WTC11 (cell line): Measurements from ENCODE around the gene HLA-DPA1. TPM values are rescaled to one million over a fixed set of nuclear protein-coding genes. Genes with fewer than 3 reads are reported as not detected.

Experiments used
- ATAC-seq: fragments of 200-7000 bp; cut with Tn5 transposase; 2 replicates; pipeline ENCODE4 v1.10.0; 2021; ENCODE audit warnings: mild to moderate bottlenecking, moderate library complexity
- CTCF ChIA-PET: fragments of 300-600 bp; sonication (Branson Sonifier 250); formaldehyde crosslinking; loops from one replicate; lab custom pipeline; 2021; ENCODE audit warnings: antibody characterized with exemption; lab: Charles Lee
- POLR2A ChIA-PET: fragments of 350-600 bp; sonication (Branson Sonifier 250); formaldehyde crosslinking; loops from one replicate; lab custom pipeline; 2021; ENCODE audit warnings: antibody characterized with exemption; lab: Charles Lee
- DNase-seq: peaks from one replicate; pipeline ENCODE4 v3.0.0; 2021; ENCODE audit warnings: low spot score
- H3K27ac Mint-ChIP-seq: 2 replicates; pipeline ENCODE4 v1.8.0; 2021; ENCODE audit warnings: mixed read lengths
- H3K27me3 Mint-ChIP-seq: 2 replicates; pipeline ENCODE4 v1.8.0; 2021; ENCODE audit warnings: low read depth, mild to moderate bottlenecking, moderate library complexity, mixed read lengths
- H3K36me3 Mint-ChIP-seq: 2 replicates; pipeline ENCODE4 v1.8.0; 2021; ENCODE audit warnings: mixed read lengths
- H3K4me1 Mint-ChIP-seq: 2 replicates; pipeline ENCODE4 v1.8.0; 2022; ENCODE audit warnings: mixed read lengths
- H3K4me3 Mint-ChIP-seq: 2 replicates; pipeline ENCODE4 v1.8.0; 2021; ENCODE audit warnings: mild to moderate bottlenecking, moderate library complexity, mixed read lengths
- H3K9me3 Mint-ChIP-seq: 2 replicates; pipeline ENCODE4 v1.8.0; 2021; ENCODE audit warnings: mixed read lengths
- ARID4B ChIP-seq: sonication (generic); formaldehyde crosslinking; IDR thresholded peaks from 2 replicates; pipeline ENCODE4 v1.8.0; 2023; ENCODE audit warnings: missing genetic modification reagents, mild to moderate bottlenecking, borderline replicate concordance
- ATF1 ChIP-seq: sonication (generic); formaldehyde crosslinking; IDR thresholded peaks from 2 replicates; pipeline ENCODE4 v1.8.1; 2023; ENCODE audit warnings: mild to moderate bottlenecking, moderate library complexity, missing genetic modification reagents
- ETV6 ChIP-seq: sonication (generic); formaldehyde crosslinking; IDR thresholded peaks from 2 replicates; pipeline ENCODE4 v1.8.1; 2022; ENCODE audit warnings: mild to moderate bottlenecking, missing genetic modification reagents
- FOXP1 ChIP-seq: sonication (generic); formaldehyde crosslinking; IDR thresholded peaks from 2 replicates; pipeline ENCODE4 v1.8.0; 2022; ENCODE audit warnings: missing genetic modification reagents, mild to moderate bottlenecking, moderate library complexity, borderline replicate concordance
- GTF2I ChIP-seq: fragments of 250-450 bp; sonication (Bioruptor Pico); conservative IDR thresholded peaks from 2 replicates; pipeline ENCODE4 v1.4.0; 2021; ENCODE audit warnings: mild to moderate bottlenecking
- HMGA2 ChIP-seq: fragments of 250-450 bp; sonication (Bioruptor Pico); IDR thresholded peaks from 2 replicates; pipeline ENCODE4 v1.4.0; 2021; ENCODE audit warnings: mild to moderate bottlenecking, moderate library complexity
- NR2C2 ChIP-seq: sonication (generic); formaldehyde crosslinking; IDR thresholded peaks from 2 replicates; pipeline ENCODE4 v1.8.0; 2022; ENCODE audit warnings: mild to moderate bottlenecking, missing genetic modification reagents
- OVOL2 ChIP-seq: fragments of 250-450 bp; sonication (Bioruptor Pico); IDR thresholded peaks from 2 replicates; pipeline ENCODE4 v1.9.0; 2021; ENCODE audit warnings: mild to moderate bottlenecking, borderline replicate concordance
- SMAD3 ChIP-seq: sonication (generic); formaldehyde crosslinking; IDR thresholded peaks from 2 replicates; pipeline ENCODE4 v1.8.0; 2022; ENCODE audit warnings: missing genetic modification reagents, mild to moderate bottlenecking, borderline replicate concordance
- SOX15 ChIP-seq: fragments of 250-450 bp; sonication (Bioruptor Pico); IDR thresholded peaks from 2 replicates; pipeline ENCODE4 v1.9.0; 2021; ENCODE audit warnings: mild to moderate bottlenecking
- TEAD4 ChIP-seq: sonication (generic); formaldehyde crosslinking; IDR thresholded peaks from 2 replicates; pipeline ENCODE4 v1.8.0; 2022; ENCODE audit warnings: mild to moderate bottlenecking, missing genetic modification reagents
- TP53 ChIP-seq: sonication (generic); formaldehyde crosslinking; IDR thresholded peaks from 2 replicates; pipeline ENCODE4 v1.8.1; 2023; ENCODE audit warnings: mild to moderate bottlenecking, missing genetic modification reagents
- ZMAT4 ChIP-seq: fragments of 250-450 bp; sonication (Bioruptor Pico); IDR thresholded peaks from 2 replicates; pipeline ENCODE4 v1.9.0; 2021; ENCODE audit warnings: mild to moderate bottlenecking
- ZNF121 ChIP-seq: sonication (generic); formaldehyde crosslinking; IDR thresholded peaks from 2 replicates; pipeline ENCODE4 v1.8.0; 2023; ENCODE audit warnings: missing genetic modification reagents
- ZNF219 ChIP-seq: sonication (generic); formaldehyde crosslinking; IDR thresholded peaks from 2 replicates; pipeline ENCODE4 v1.8.0; 2023; ENCODE audit warnings: missing genetic modification reagents, mild to moderate bottlenecking, borderline replicate concordance
- ZNF416 ChIP-seq: fragments of 250-450 bp; sonication (Bioruptor Pico); IDR thresholded peaks from 2 replicates; pipeline ENCODE4 v1.9.0; 2021; ENCODE audit warnings: mild to moderate bottlenecking, inconsistent platforms
- ZNF423 ChIP-seq: fragments of 250-450 bp; sonication (Bioruptor Pico); IDR thresholded peaks from 2 replicates; pipeline ENCODE4 v2.1.2; 2022; ENCODE audit warnings: mild to moderate bottlenecking, moderate library complexity
- ZNF532 ChIP-seq: fragments of 250-450 bp; sonication (Bioruptor Pico); IDR thresholded peaks from 2 replicates; pipeline ENCODE4 v1.9.0; 2021; ENCODE audit warnings: mild to moderate bottlenecking, borderline replicate concordance
- total RNA-seq: library from RNA; stranded (reverse); gene quantifications from 3 replicates; pipeline ENCODE4 v1.2.3, GENCODE V29; 2021

The HLA-DPA1 gene
- total RNA-seq, 1 experiment from 2014 or later = 4.9 TPM

- peak overlapping the region; percentile 60 for H3K4me3 Mint-ChIP-seq
- peaks cover 42% of the 10 kb centered on the region for H3K36me3 Mint-ChIP-seq
- ChIA-PET POLR2A (no interaction called here), CTCF (interaction anchor here (0.6 to 4.8 kb wide), 15 partner anchors 7 to 155 kb away, joined by 3 to 76 read pairs (median 8); partner anchors contain the start of genes B3GALT4, BRD2 and HLA-DPA1)
- DNase-seq = no peak
- ATAC-seq = no peak
- peaks cover 2% of the 10 kb centered on the region; the same call in 1 of the 2 replicates for H3K27me3 Mint-ChIP-seq
- H3K27ac Mint-ChIP-seq = peak overlapping the region; percentile 93
- TF ChIP-seq SOX15 (CRISPR knock-in tag) = no peak
- TF ChIP-seq NR2C2 (CRISPR knock-in tag) = no peak
- TF ChIP-seq ATF1 (CRISPR knock-in tag) = no peak
- TF ChIP-seq OVOL2 (CRISPR knock-in tag) = no peak
- no peak for TF ChIP-seq ZNF423 (CRISPR knock-in tag)
- no peak for TF ChIP-seq ZNF416
- no peak for TF ChIP-seq ZNF532 (CRISPR knock-in tag)
- TF ChIP-seq TP53 = no peak
- H3K4me1 Mint-ChIP-seq = peaks cover 78% of the 10 kb centered on the region
- peaks cover 19% of the 10 kb centered on the region for H3K9me3 Mint-ChIP-seq
These were observed 49.7 kb upstream of the HLA-DPA1 start for GRCh38 chr6:33123181-33123580.

- Mint-ChIP-seq H3K27me3 (peaks cover 2% of the 10 kb centered on the region; the same call in 1 of the 2 replicates), H3K36me3 (peaks cover 29% of the 10 kb centered on the region), H3K4me1 (peaks cover 74% of the 10 kb centered on the region), H3K9me3 (peaks cover 19% of the 10 kb centered on the region), H3K27ac (peak overlapping the region; percentile 89), H3K4me3 (peak overlapping the region; percentile 59)
- ChIA-PET POLR2A (interaction anchor here (1.4 kb wide), 1 partner anchor 28 kb away, joined by 4 read pairs; no protein-coding TSS in a partner anchor), CTCF (interaction anchor here (0.7 to 3.1 kb wide), 9 partner anchors 23 to 128 kb away, joined by 3 to 16 read pairs (median 5); no protein-coding TSS in a partner anchor)
- DNase-seq (no peak), ATAC-seq (no peak)
- TF ChIP-seq GTF2I (CRISPR knock-in tag) (no peak), ARID4B (CRISPR knock-in tag) (no peak), OVOL2 (CRISPR knock-in tag) (no peak), FOXP1 (no peak), ZMAT4 (CRISPR knock-in tag) (no peak), TEAD4 (no peak), HMGA2 (CRISPR knock-in tag) (no peak), ATF1 (CRISPR knock-in tag) (no peak), ETV6 (CRISPR knock-in tag) (no peak), ZNF219 (CRISPR knock-in tag) (no peak), ZNF121 (CRISPR knock-in tag) (no peak), SMAD3 (no peak)
- TF ChIP-seq, all 79 proteins: peak for 0
These were observed 46.6 kb upstream of the HLA-DPA1 start for GRCh38 chr6:33120001-33120400.
